Ascending aorta (tissue), 2 donors: Measurements from ENCODE around the gene KATNAL1. TPM values are rescaled to one million over a fixed set of nuclear protein-coding genes. Genes with fewer than 3 reads are reported as not detected.
A peak's percentile ranks its signal among the peaks of the same experiment; 100 is the strongest.

Source experiments
- DNase-seq, 2 donors: peaks; one replicate each; pipeline ENCODE4 v3.0.0-alpha.2; 2019; ENCODE audit warnings: low spot score in 2 of 2
- H3K27ac ChIP-seq, 2 donors: fragments of 200-600 bp; sonication (generic); one replicate each; pipeline ENCODE4 v1.5.1; 2016 to 2017; ENCODE audit warnings: mild to moderate bottlenecking in 1 of 2
- H3K27me3 ChIP-seq: fragments of 200-600 bp; sonication (generic); one replicate; pipeline ENCODE4 v1.5.1; 2017
- H3K36me3 ChIP-seq, 2 donors: fragments of 200-600 bp; sonication (generic); one replicate each; pipeline ENCODE4 v1.5.1; 2016
- H3K4me1 ChIP-seq, 2 donors: fragments of 200-600 bp; sonication (generic); one replicate each; pipeline ENCODE4 v1.5.1; 2016 to 2017; ENCODE audit warnings: mild to moderate bottlenecking in 1 of 2
- H3K4me3 ChIP-seq, 2 donors: fragments of 200-600 bp; sonication (generic); one replicate each; pipeline ENCODE4 v1.5.1; 2016 to 2017; ENCODE audit warnings: mild to moderate bottlenecking in 1 of 2
- H3K9me3 ChIP-seq, 2 donors: fragments of 200-600 bp; sonication (generic); one replicate each; pipeline ENCODE4 v1.5.1; 2016
- CTCF ChIP-seq, 3 experiments: fragments of 200-600 bp in 2 of 3; fragments of 450-650 bp in 1 of 3; sonication (generic) in 2 of 3; IDR thresholded peaks; one replicate each; pipeline ENCODE4 v1.5.1; 2016 to 2019; ENCODE audit warnings: antibody characterized with exemption in 3 of 3, mild to moderate bottlenecking in 1 of 3, moderate library complexity in 1 of 3
- intact Hi-C: fragments of 100-400 bp; cut with DNase I; formaldehyde crosslinking; loops from one replicate; pipeline ENCODE4 v1.15.1; 2023
- total RNA-seq: library from RNA; depleted of rRNA; stranded (reverse); fragments of >200 nt; gene quantifications from one replicate; pipeline ENCODE4 v1.1.0, GENCODE V29; 2016

KATNAL1 gene
- total RNA-seq: 13.2 TPM

GRCh38 chr13:30307194-30307970 is at the start of gene KATNAL1:
TSS of gene KATNAL1 (minus strand) at chr13:30307551. CDS start at chr13:30283777, 23,774 bp downstream.
- H3K27ac ChIP-seq: peak within 1 kb of the TSS; percentile 83 to 90
- intact Hi-C loops: loop anchor here (1.0 to 10.0 kb wide), 9 partner anchors 33 to 1593 kb away; partner anchors contain the start of genes HMGB1, SLC46A3, UBL3 and USPL1
- DNase-seq: peak; percentile 30 to 88
- H3K27me3 ChIP-seq: no peaks in the 10 kb centered on the region
- H3K4me1 ChIP-seq: peaks cover 5 to 13% of the 10 kb centered on the region in 2 donors
- H3K36me3 ChIP-seq: no peaks in the 10 kb centered on the region
- peak within 1 kb of the TSS; percentile 91 to 93 for H3K4me3 ChIP-seq
- H3K9me3 ChIP-seq: no peaks in the 10 kb centered on the region
- TF ChIP-seq CTCF (IDR thresholded peaks at IDR 0.05): no peak

- intact Hi-C loops: no loop called here
- DNase-seq: no peak
- TF ChIP-seq CTCF (IDR thresholded peaks at IDR 0.05): no peak
- no peaks in the 10 kb centered on the region for H3K4me1 ChIP-seq
- no peak overlapping the region for H3K4me3 ChIP-seq
- H3K27me3 ChIP-seq: no peaks in the 10 kb centered on the region
- no peak overlapping the region for H3K27ac ChIP-seq
- no peaks in the 10 kb centered on the region for H3K36me3 ChIP-seq
- peaks cover 0 to 8% of the 10 kb centered on the region in 2 donors for H3K9me3 ChIP-seq
Measured at GRCh38 chr13:30355839-30356238, 48.5 kb upstream of the KATNAL1 start.

- peak in 2 of 3 experiments; percentile 13 to 25 for TF ChIP-seq CTCF (IDR thresholded peaks at IDR 0.05)
- DNase-seq: no peak
- Histone ChIP-seq H3K9me3 (peaks cover 0 to 8% of the 10 kb centered on the region in 2 donors), H3K4me1 (no peaks in the 10 kb centered on the region), H3K4me3 (no peak overlapping the region), H3K27me3 (no peaks in the 10 kb centered on the region), H3K27ac (no peak overlapping the region), H3K36me3 (no peaks in the 10 kb centered on the region)
- intact Hi-C loops: no loop called here
Measured at GRCh38 chr13:30355384-30355699, 48.0 kb upstream of the KATNAL1 start.

GRCh38 chr13:30354493-30355383 is 47.4 kb upstream of the KATNAL1 start:
- intact Hi-C loops: no loop called here
- TF ChIP-seq CTCF (IDR thresholded peaks at IDR 0.05): no peak

GRCh38 chr13:30353471-30354215 is 46.3 kb upstream of the KATNAL1 start:
- intact Hi-C loops: no loop called here
- Histone ChIP-seq H3K9me3 (peaks cover 0 to 8% of the 10 kb centered on the region in 2 donors), H3K4me1 (no peaks in the 10 kb centered on the region), H3K36me3 (no peaks in the 10 kb centered on the region), H3K4me3 (no peak overlapping the region), H3K27me3 (no peaks in the 10 kb centered on the region), H3K27ac (no peak overlapping the region)
- DNase-seq: no peak
- TF ChIP-seq CTCF (IDR thresholded peaks at IDR 0.05): no peak

More at GRCh38 chr13:30354493-30355383, 47.4 kb upstream of the KATNAL1 start:
- H3K36me3 ChIP-seq: no peaks in the 10 kb centered on the region
- H3K27me3 ChIP-seq: no peaks in the 10 kb centered on the region
- no peaks in the 10 kb centered on the region for H3K4me1 ChIP-seq
- no peak overlapping the region for H3K27ac ChIP-seq
- no peak overlapping the region for H3K4me3 ChIP-seq
- H3K9me3 ChIP-seq: peaks cover 0 to 8% of the 10 kb centered on the region in 2 donors
- DNase-seq: no peak
